ENCODE data around the gene SYCE1.

GRCh38 chr10:133523631-133524203 is 41.7 kb downstream of the SYCE1 start:
- no peak for TF ChIP-seq CTCF (conservative IDR thresholded peaks at IDR 0.05; ENCODE audit: low read depth in 2 of 2)
- TF ChIP-seq EZH2 (IDR thresholded peaks at IDR 0.05; ENCODE audit: low read depth, unreplicated experiment): no peak
- no peak for TF ChIP-seq REST (IDR thresholded peaks at IDR 0.05; ENCODE audit: unreplicated experiment)
- no peak for TF ChIP-seq CREB1 (CRISPR knock-in tag; IDR thresholded peaks at IDR 0.05; ENCODE audit: low read depth)
- TF ChIP-seq JUNB (IDR thresholded peaks at IDR 0.05; ENCODE audit: unreplicated experiment): no peak

All from GM23338 (cell line).